Hepatocyte (in vitro differentiated cells): Measurements from ENCODE around the gene DHRS4.
"Not testable (repeated sequence)": the region's sequence is repeated elsewhere in the genome, so short reads cannot be mapped to it uniquely, and the experiment has no call there.

Source experiments
- CTCF ChIP-seq: fragments of 200-600 bp; sonication (generic); IDR thresholded peaks from 2 replicates; pipeline ENCODE4 v1.5.1; 2016; ENCODE audit warnings: antibody characterized with exemption, mild to moderate bottlenecking; ENCODE audit not compliant: poor library complexity
- EZH2 ChIP-seq: fragments of 200-600 bp; sonication (generic); IDR thresholded peaks from 2 replicates; pipeline ENCODE4 v1.6.1; 2016; ENCODE audit warnings: antibody characterized with exemption, mild to moderate bottlenecking, borderline replicate concordance
- EZH2phosphoT487 ChIP-seq: fragments of 200-600 bp; sonication (generic); IDR thresholded peaks from one replicate; pipeline ENCODE4 v1.6.1; 2018; ENCODE audit warnings: antibody characterized with exemption, mild to moderate bottlenecking, low read depth, moderate library complexity; ENCODE audit not compliant: unreplicated experiment, severe bottlenecking

GRCh38 chr14:23969481-23970282 is 16.1 kb downstream of the DHRS4 start:
- not testable (repeated sequence) for TF ChIP-seq EZH2, CTCF, EZH2phosphoT487
